K562 (cell line): ENCODE data around the gene APOM. TPM values are rescaled to one million over a fixed set of nuclear protein-coding genes. Genes with fewer than 3 reads are reported as not detected.

Experiments
- CBX2 ChIP-seq: fragments of 200-600 bp; sonication (generic); IDR thresholded peaks from one replicate; pipeline ENCODE4 v1.6.1; 2012; ENCODE audit warnings: mild to moderate bottlenecking, low read length, inconsistent platforms; ENCODE audit not compliant: insufficient read depth, poor library complexity, severe bottlenecking
- DACH1 ChIP-seq: fragments of 450-650 bp; IDR thresholded peaks from 2 replicates; pipeline ENCODE4 v1.6.1; 2018; ENCODE audit not compliant: partially characterized antibody
- DDX20 ChIP-seq: fragments of 450-650 bp; IDR thresholded peaks from 2 replicates; pipeline ENCODE4 v1.6.1; 2016; ENCODE audit warnings: missing genetic modification characterization, low read depth, mild to moderate bottlenecking, missing compliant biosample characterization, moderate library complexity
- DNMT1 ChIP-seq: fragments of 450-650 bp; IDR thresholded peaks from 2 replicates; pipeline ENCODE4 v1.6.1; 2016; ENCODE audit warnings: antibody characterized with exemption, mild to moderate bottlenecking
- EP300 ChIP-seq: IDR thresholded peaks from 2 replicates; pipeline ENCODE4 v1.6.1; 2012; ENCODE audit warnings: low read length, improper control_type of control experiment
- ETS2 ChIP-seq: IDR thresholded peaks from 2 replicates; pipeline ENCODE4 v1.6.1; 2016; ENCODE audit warnings: borderline replicate concordance, missing genetic modification characterization, mild to moderate bottlenecking, moderate library complexity, missing compliant biosample characterization; ENCODE audit not compliant: poor library complexity, severe bottlenecking
- FIP1L1 ChIP-seq: fragments of 200-400 bp; formaldehyde crosslinking; IDR thresholded peaks from 2 replicates; pipeline ENCODE4 v1.6.1; 2018; ENCODE audit warnings: mild to moderate bottlenecking, low read depth, low read length; ENCODE audit not compliant: poor library complexity, severe bottlenecking
- HDAC1 ChIP-seq, 2 experiments: fragments of 450-650 bp; IDR thresholded peaks; 2 replicates each; pipeline ENCODE4 v1.6.1; 2016 to 2017; ENCODE audit warnings: inconsistent platforms in 1 of 2, mild to moderate bottlenecking in 1 of 2, moderate library complexity in 1 of 2
- HINFP ChIP-seq: fragments of 450-650 bp; conservative IDR thresholded peaks from 2 replicates; pipeline ENCODE4 v1.6.1; 2016; ENCODE audit warnings: missing genetic modification characterization, low read depth, mild to moderate bottlenecking, control low read depth, missing compliant biosample characterization
- HIVEP1 ChIP-seq: fragments of 250-450 bp; sonication (Bioruptor Pico); IDR thresholded peaks from 2 replicates; pipeline ENCODE4 v1.4.0; 2020; ENCODE audit warnings: mild to moderate bottlenecking
- MTA1 ChIP-seq: fragments of 450-650 bp; IDR thresholded peaks from 2 replicates; pipeline ENCODE4 v1.6.1; 2017; ENCODE audit warnings: borderline replicate concordance
- RAD21 ChIP-seq, 2 experiments: fragments of 250-450 bp in 1 of 2; fragments of 450-650 bp in 1 of 2; sonication (Bioruptor Pico) in 1 of 2; formaldehyde crosslinking in 1 of 2; IDR thresholded peaks in 1 of 2; conservative IDR thresholded peaks in 1 of 2; 2 replicates each; pipeline versions ENCODE4 v1.4.0 to v1.8.0; 2020 to 2022; ENCODE audit warnings: mild to moderate bottlenecking in 2 of 2, moderate library complexity in 1 of 2
- THRAP3 ChIP-seq: fragments of 450-650 bp; IDR thresholded peaks from 2 replicates; pipeline ENCODE4 v1.6.1; 2016; ENCODE audit warnings: mild to moderate bottlenecking, inconsistent platforms, borderline replicate concordance
- WHSC1 ChIP-seq: IDR thresholded peaks from one replicate; pipeline ENCODE4 v1.6.1; 2012; ENCODE audit warnings: low read length, control low read depth, inconsistent platforms
- ZBTB12 ChIP-seq: fragments of 250-450 bp; sonication (Bioruptor Pico); IDR thresholded peaks from 2 replicates; pipeline ENCODE4 v1.4.0; 2020
- ZBTB17 ChIP-seq: fragments of 450-650 bp; formaldehyde crosslinking; IDR thresholded peaks from 2 replicates; pipeline ENCODE4 v1.4.0; 2020; ENCODE audit warnings: mild to moderate bottlenecking
- ZKSCAN3 ChIP-seq: fragments of 250-450 bp; sonication (Bioruptor Pico); IDR thresholded peaks from 2 replicates; pipeline ENCODE4 v1.4.0; 2020
- ZNF449 ChIP-seq: fragments of 250-450 bp; sonication (Bioruptor Pico); IDR thresholded peaks from 2 replicates; pipeline ENCODE4 v1.8.0; 2022; ENCODE audit warnings: moderate library complexity, mild to moderate bottlenecking, inconsistent platforms
- polyA plus RNA-seq, 8 experiments: library from polyadenylated mRNA; depleted of rRNA in 4 of 8; stranded (reverse) in 5 of 8; unstranded in 3 of 8; fragments of >200 nt; fragmentation: Nextera tagmentation in 2 of 8; fragmentation: Illumina TruSeq in 1 of 8; extraction: Ambion mirVana in 2 of 8; extraction: Trizol in 1 of 8; gene quantifications; 2 replicates each; pipeline versions ENCODE4 v1.2.1 to v1.2.3, GENCODE V29; 2011 to 2014; ENCODE audit warnings: inconsistent platforms in 1 of 8, missing spikeins in 1 of 8
- total RNA-seq, 7 experiments: library from RNA; depleted of rRNA in 6 of 7; stranded (reverse); fragments of >200 nt in 6 of 7; fragmentation: Illumina TruSeq in 2 of 7; extraction: Trizol in 2 of 7; gene quantifications; 2 replicates each; pipeline versions ENCODE4 v1.2.1 to v1.2.3, GENCODE V29; 2011 to 2021; ENCODE audit warnings: low replicate concordance in 1 of 7
- TF ChIP-seq, protein P1 (sequence below): fragments of 250-450 bp; sonication (Bioruptor Pico); IDR thresholded peaks from 2 replicates; pipeline ENCODE4 v1.5.0; 2021; ENCODE audit warnings: mild to moderate bottlenecking, borderline replicate concordance

APOM gene
- total and polyA plus RNA-seq, 9 of the 15 experiments (the other 6 are each of a cell fraction or from before 2014, with no cell fraction given): 5.7 to 24.3 (median 10.4) TPM

- TF ChIP-seq CBX2 (no peak), HINFP (tag) (no peak), ZNF449 (CRISPR knock-in tag) (no peak), DDX20 (tag) (no peak), DACH1 (peak; percentile 51), ETS2 (tag) (no peak), EP300 (peak; percentile 92), FIP1L1 (no peak), HDAC1 (IDR thresholded peaks at IDR 0.05) (peak; percentile 79 to 94; a peak in 2 of 4 replicates), DNMT1 (peak; percentile 14), MTA1 (peak; percentile 93), ZBTB17 (CRISPR knock-in tag) (peak; percentile 71; the same call in 1 of the 2 replicates), ZKSCAN3 (CRISPR knock-in tag) (no peak), RAD21 (CRISPR knock-in tag; conservative IDR thresholded peaks at IDR 0.05 in 1 of 2, IDR thresholded peaks at IDR 0.05 in 1 of 2) (peak; percentile 34 to 44), THRAP3 (peak; percentile 74; the same call in 1 of the 2 replicates), WHSC1 (peak; percentile 83), ZBTB12 (CRISPR knock-in tag) (peak; percentile 16; the same call in 1 of the 2 replicates), HIVEP1 (CRISPR knock-in tag) (0 out of 2 replicates have a peak, but pooled peaks have one; percentile 48)
- TF ChIP-seq, protein P1, sequence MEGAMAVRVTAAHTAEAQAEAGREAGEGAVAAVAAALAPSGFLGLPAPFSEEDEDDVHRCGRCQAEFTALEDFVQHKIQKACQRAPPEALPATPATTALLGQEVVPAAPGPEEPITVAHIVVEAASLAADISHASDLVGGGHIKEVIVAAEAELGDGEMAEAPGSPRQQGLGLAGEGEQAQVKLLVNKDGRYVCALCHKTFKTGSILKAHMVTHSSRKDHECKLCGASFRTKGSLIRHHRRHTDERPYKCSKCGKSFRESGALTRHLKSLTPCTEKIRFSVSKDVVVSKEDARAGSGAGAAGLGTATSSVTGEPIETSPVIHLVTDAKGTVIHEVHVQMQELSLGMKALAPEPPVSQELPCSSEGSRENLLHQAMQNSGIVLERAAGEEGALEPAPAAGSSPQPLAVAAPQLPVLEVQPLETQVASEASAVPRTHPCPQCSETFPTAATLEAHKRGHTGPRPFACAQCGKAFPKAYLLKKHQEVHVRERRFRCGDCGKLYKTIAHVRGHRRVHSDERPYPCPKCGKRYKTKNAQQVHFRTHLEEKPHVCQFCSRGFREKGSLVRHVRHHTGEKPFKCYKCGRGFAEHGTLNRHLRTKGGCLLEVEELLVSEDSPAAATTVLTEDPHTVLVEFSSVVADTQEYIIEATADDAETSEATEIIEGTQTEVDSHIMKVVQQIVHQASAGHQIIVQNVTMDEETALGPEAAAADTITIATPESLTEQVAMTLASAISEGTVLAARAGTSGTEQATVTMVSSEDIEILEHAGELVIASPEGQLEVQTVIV (CRISPR knock-in tag): peak; percentile 15; the same call in 1 of the 2 replicates
These were observed 34.8 kb downstream of the APOM start (continued) for GRCh38 chr6:31690231-31691077.
